Measurements from ENCODE around the gene LIN7A. TPM values are rescaled to one million over a fixed set of nuclear protein-coding genes. Genes with fewer than 3 reads are reported as not detected.

The LIN7A gene
- total RNA-seq, 1 experiment from 2014 or later: 16.2 TPM

- no peak overlapping the region for H3K27ac Mint-ChIP-seq (ENCODE audit: unreplicated experiment)
- H3K27me3 Mint-ChIP-seq (ENCODE audit: insufficient read depth, unreplicated experiment): peaks cover 2% of the 10 kb centered on the region
- H3K36me3 Mint-ChIP-seq (ENCODE audit: insufficient read depth, unreplicated experiment): peaks cover 5% of the 10 kb centered on the region
- POLR2A ChIA-PET: no interaction called here
- no TSS peak for BruUV-seq (replicated peaks)
- Histone ChIP-seq H3K36me3 (ENCODE audit: control insufficient read depth, insufficient read depth, low read length) (no peaks in the 10 kb centered on the region), H3K4me1 (no peaks in the 10 kb centered on the region), H3K9me3 (no peaks in the 10 kb centered on the region), H3K4me3 (ENCODE audit: low read depth, low read length) (no peak overlapping the region), H3K27me3 (replicated peaks; ENCODE audit: control insufficient read depth, insufficient read depth, low read length) (no peaks in the 10 kb centered on the region)
- intact Hi-C loops (cut with micrococcal nuclease; ENCODE audit: unreplicated experiment): loop anchor here (5.0 kb wide), 3 partner anchors 98 to 322 kb away; no protein-coding TSS in a partner anchor
- peaks cover 7% of the 10 kb centered on the region for H3K4me1 Mint-ChIP-seq (ENCODE audit: low read depth, unreplicated experiment)
- TF ChIP-seq, protein P1, sequence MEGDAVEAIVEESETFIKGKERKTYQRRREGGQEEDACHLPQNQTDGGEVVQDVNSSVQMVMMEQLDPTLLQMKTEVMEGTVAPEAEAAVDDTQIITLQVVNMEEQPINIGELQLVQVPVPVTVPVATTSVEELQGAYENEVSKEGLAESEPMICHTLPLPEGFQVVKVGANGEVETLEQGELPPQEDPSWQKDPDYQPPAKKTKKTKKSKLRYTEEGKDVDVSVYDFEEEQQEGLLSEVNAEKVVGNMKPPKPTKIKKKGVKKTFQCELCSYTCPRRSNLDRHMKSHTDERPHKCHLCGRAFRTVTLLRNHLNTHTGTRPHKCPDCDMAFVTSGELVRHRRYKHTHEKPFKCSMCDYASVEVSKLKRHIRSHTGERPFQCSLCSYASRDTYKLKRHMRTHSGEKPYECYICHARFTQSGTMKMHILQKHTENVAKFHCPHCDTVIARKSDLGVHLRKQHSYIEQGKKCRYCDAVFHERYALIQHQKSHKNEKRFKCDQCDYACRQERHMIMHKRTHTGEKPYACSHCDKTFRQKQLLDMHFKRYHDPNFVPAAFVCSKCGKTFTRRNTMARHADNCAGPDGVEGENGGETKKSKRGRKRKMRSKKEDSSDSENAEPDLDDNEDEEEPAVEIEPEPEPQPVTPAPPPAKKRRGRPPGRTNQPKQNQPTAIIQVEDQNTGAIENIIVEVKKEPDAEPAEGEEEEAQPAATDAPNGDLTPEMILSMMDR (IDR thresholded peaks at IDR 0.05; ENCODE audit: insufficient read depth in 1 of 2, low read depth in 1 of 2, low read length in 1 of 2, severe bottlenecking in 1 of 2, unreplicated experiment in 1 of 2): no peak
- CTCF ChIA-PET: no interaction called here
- no peaks in the 10 kb centered on the region for H3K9me3 Mint-ChIP-seq (ENCODE audit: unreplicated experiment)
- DNase-seq: no peak
- H3K4me3 Mint-ChIP-seq (ENCODE audit: unreplicated experiment): peak overlapping the region; percentile 16
Measured at GRCh38 chr12:80935111-80935510, 2.6 kb downstream of the LIN7A start.

- CTCF ChIA-PET: no interaction called here
- Histone ChIP-seq H3K9me3 (peaks cover 3% of the 10 kb centered on the region; the same call in 1 of the 2 replicates), H3K27me3 (replicated peaks; ENCODE audit: control insufficient read depth, insufficient read depth, low read length) (no peaks in the 10 kb centered on the region), H3K4me1 (peaks cover 18% of the 10 kb centered on the region), H3K4me3 (ENCODE audit: low read depth, low read length) (no peak overlapping the region), H3K36me3 (ENCODE audit: control insufficient read depth, insufficient read depth, low read length) (no peaks in the 10 kb centered on the region)
- TF ChIP-seq, protein P1 (IDR thresholded peaks at IDR 0.05; ENCODE audit: insufficient read depth in 1 of 2, low read depth in 1 of 2, low read length in 1 of 2, severe bottlenecking in 1 of 2, unreplicated experiment in 1 of 2): no peak
- BruUV-seq (replicated peaks): no TSS peak
- Mint-ChIP-seq H3K27me3 (ENCODE audit: insufficient read depth, unreplicated experiment) (no peaks in the 10 kb centered on the region), H3K27ac (ENCODE audit: unreplicated experiment) (no peak overlapping the region), H3K9me3 (ENCODE audit: unreplicated experiment) (no peaks in the 10 kb centered on the region), H3K36me3 (ENCODE audit: insufficient read depth, unreplicated experiment) (peaks cover 5% of the 10 kb centered on the region), H3K4me1 (ENCODE audit: low read depth, unreplicated experiment) (peaks cover 12% of the 10 kb centered on the region), H3K4me3 (ENCODE audit: unreplicated experiment) (peak overlapping the region; percentile 0)
- POLR2A ChIA-PET: no interaction called here
- intact Hi-C loops (cut with micrococcal nuclease; ENCODE audit: unreplicated experiment): loop anchor here (1.0 kb wide), 1 partner anchor 11 kb away; the partner anchor contains the start of gene LIN7A
- DNase-seq: no peak
Measured at GRCh38 chr12:80925983-80926382, 11.8 kb downstream of the LIN7A start.

GRCh38 chr12:80925237-80925636, 12.5 kb downstream of the LIN7A start:
- BruUV-seq (replicated peaks): no TSS peak
- H3K9me3 Mint-ChIP-seq (ENCODE audit: unreplicated experiment): no peaks in the 10 kb centered on the region
- CTCF ChIA-PET: no interaction called here
- H3K36me3 ChIP-seq (ENCODE audit: control insufficient read depth, insufficient read depth, low read length): no peaks in the 10 kb centered on the region
- peaks cover 5% of the 10 kb centered on the region for H3K36me3 Mint-ChIP-seq (ENCODE audit: insufficient read depth, unreplicated experiment)
- H3K4me1 ChIP-seq: peaks cover 18% of the 10 kb centered on the region
- no peak overlapping the region for H3K4me3 Mint-ChIP-seq (ENCODE audit: unreplicated experiment)
- intact Hi-C loops (cut with micrococcal nuclease; ENCODE audit: unreplicated experiment): no loop called here
- TF ChIP-seq, protein P1 (IDR thresholded peaks at IDR 0.05; ENCODE audit: insufficient read depth in 1 of 2, low read depth in 1 of 2, low read length in 1 of 2, severe bottlenecking in 1 of 2, unreplicated experiment in 1 of 2): no peak
- DNase-seq: no peak
- H3K27ac Mint-ChIP-seq (ENCODE audit: unreplicated experiment): no peak overlapping the region
- H3K4me3 ChIP-seq (ENCODE audit: low read depth, low read length): no peak overlapping the region
- POLR2A ChIA-PET: no interaction called here
- H3K9me3 ChIP-seq: peaks cover 3% of the 10 kb centered on the region; the same call in 1 of the 2 replicates
- no peaks in the 10 kb centered on the region for H3K27me3 Mint-ChIP-seq (ENCODE audit: insufficient read depth, unreplicated experiment)
- H3K27me3 ChIP-seq (replicated peaks; ENCODE audit: control insufficient read depth, insufficient read depth, low read length): no peaks in the 10 kb centered on the region
- H3K4me1 Mint-ChIP-seq (ENCODE audit: low read depth, unreplicated experiment): peaks cover 12% of the 10 kb centered on the region
